HG02884 (cell line): ENCODE results near the gene CHD2.

ENCODE experiments used
- ATAC-seq: cut with Tn5 transposase; IDR thresholded peaks from one replicate; pipeline ENCODE4 v1.9.1; 2021; ENCODE audit warnings: mild to moderate bottlenecking, moderate library complexity; ENCODE audit not compliant: unreplicated experiment

Gene CHD2

GRCh38 chr15:92954578-92954977, 54.5 kb downstream of the CHD2 start:
- ATAC-seq = no peak

DNA sequence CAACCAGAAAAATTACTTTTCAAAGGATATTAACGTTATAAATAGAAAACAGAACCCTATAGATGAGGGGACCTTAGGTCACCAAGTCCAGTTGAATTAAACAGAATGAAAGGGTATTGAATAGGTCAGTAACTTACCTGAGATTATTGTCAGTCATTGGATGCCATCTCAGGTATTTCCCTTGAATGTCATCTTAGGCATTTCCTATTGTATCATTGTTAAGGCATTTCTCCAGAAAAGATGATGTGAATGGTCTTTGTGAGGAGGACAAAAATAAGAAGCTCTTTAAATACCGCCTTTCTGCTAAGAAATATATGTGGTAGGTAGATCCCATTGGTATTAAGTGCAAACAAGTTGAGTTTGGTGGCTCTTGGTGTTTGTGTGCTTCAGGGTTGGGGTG, 55.6 kb downstream of the CHD2 start:
- no peak for ATAC-seq

DNA sequence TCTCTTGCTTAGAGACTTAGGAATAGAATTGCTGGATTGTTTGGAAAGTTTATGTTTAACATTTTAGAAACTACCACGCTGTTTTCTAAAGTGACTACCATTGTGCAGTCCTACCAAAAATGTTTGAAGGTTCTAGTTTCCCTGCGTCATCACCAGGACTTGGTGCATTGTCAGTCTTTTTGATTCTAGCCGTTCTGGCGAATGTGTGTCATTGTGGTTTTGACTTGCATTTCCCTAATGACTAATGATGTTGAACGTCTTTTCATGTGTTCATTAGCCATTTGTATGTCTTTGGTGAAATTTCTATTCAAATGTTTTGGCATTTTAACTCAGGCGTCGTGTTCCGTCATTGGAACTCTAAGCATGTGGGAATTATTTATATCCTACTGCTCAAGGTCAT, 58.0 kb downstream of the CHD2 start:
- no peak for ATAC-seq

- no peak for ATAC-seq
Observed at GRCh38 chr15:92959219-92959618, 59.1 kb downstream of the CHD2 start.

GRCh38 chr15:92960996-92961681, 61.0 kb downstream of the CHD2 start:
- no peak for ATAC-seq

GRCh38 chr15:92962914-92963313, 62.8 kb downstream of the CHD2 start:
- no peak for ATAC-seq

DNA sequence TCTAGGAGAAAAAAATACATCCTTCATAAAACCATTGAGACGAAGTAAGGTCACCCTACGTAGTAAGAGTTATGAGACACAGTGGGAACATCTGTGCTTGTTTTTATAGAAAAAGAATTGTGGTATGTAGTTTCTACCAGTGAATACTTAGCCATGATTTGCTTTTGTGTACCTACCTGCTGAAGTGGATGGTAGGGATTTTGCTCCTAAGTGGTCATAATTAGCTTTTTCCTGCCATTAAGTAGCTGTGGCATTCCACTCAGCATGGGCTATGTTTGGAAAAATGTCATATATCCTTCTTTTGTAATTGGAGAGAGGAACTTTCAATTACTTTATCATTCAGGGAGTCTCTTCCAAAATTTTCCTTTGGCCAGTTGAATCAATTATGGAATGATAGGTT, 63.7 kb downstream of the CHD2 start:
- no peak for ATAC-seq

- ATAC-seq = no peak
Observed at GRCh38 chr15:92968926-92969651, 69.0 kb downstream of the CHD2 start.

DNA sequence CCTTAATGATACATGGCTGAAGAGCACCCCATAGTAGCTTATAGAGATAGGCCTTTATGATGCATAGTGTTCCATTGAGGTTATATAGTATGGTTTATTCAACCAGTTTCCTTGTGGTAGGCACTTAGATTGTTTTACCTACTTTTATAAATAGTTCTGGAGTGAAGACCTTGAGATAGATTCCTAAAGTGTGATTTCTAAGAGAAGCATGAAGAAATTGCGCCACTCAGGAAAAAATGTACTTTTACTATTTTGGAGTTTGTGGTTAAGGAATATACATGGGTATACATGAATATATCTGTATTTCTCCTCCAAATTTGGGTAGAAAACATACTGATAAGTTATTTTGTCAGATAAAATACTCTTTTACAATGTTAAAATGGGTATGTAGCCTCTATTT, 70.5 kb downstream of the CHD2 start:
- ATAC-seq = no peak

- ATAC-seq = no peak
Observed at GRCh38 chr15:92971081-92971480, 71.0 kb downstream of the CHD2 start.

DNA sequence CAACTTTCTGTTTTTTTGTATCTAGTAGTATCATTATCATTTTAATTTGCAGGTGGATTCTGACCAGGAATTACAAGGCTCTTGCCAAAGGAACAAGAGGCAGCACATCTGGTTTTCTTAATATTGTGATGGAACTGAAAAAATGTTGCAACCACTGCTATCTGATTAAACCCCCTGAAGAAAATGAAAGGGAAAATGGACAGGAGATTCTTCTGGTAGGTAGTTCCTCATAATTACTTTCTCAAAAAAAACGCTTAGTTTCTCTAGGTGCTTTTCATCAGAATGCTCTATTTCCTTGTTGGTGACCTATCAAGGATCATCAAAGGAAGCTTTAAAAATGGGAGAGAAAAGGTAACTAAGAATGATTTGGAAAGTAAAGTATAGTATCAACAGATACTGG, 71.6 kb downstream of the CHD2 start:
- ATAC-seq = no peak

DNA sequence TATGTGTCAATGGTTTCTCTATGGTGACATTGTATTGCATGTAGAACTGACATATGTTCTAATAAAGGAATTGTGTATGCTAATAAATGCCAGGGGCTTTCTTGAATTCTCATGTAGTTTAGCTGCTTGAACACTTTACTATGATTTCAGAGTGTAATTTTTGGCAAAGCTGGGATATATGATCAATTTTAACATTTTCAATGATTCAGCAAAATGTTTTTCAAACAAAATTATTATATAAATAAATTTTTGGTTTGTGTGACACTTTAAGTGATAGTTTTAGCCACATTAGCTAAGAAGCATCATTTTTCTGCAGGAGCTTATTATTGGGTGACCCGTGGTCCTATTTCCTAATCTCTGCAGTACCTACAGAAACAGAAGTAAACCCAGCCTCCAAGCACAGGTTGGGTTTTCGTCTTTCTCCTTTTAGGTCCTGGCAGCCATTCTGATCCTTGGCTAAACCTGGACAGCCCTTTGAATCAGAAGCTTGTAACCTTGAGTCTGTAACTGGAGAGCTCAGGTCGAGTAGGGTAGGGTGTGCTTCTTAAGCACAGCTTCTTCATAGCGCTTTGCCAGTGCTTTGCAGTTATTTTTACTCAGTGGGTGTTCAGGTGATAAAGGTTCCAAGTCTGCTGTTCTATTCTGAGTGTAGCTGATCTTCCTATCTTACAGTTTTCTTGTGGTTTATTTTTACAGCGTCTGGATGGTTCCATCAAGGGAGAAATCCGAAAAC, 74.2 kb downstream of the CHD2 start:
- ATAC-seq = no peak

DNA sequence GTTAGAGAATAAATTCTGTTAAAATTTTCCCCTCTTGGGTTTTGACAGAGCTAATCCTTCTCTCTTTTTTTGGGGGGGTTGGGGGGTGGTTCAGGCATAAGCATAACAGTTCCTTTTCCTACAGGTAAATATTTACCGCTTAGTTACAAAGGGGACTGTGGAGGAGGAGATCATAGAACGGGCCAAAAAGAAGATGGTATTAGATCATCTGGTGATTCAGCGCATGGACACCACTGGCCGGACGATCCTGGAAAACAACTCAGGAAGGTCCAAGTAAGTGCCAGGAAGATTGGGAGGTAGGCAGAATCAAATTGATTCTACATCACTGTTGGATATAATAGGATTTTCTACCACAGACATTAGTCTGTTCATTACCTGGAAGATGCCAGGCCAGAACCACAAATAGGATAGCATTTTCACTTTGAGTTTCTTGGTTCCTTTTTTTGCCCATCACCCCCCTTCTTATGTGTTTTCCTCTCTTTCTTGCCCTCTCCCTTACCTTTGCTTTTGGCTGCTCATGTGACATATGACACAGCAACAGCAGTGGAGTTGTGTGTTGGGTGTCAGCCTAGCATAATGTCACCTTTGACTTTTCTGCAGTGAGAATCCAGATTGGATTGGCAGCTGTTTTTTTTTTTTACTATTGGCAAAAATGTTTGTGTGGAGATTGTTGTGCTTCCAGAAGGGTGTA, 79.0 kb downstream of the CHD2 start:
- no peak for ATAC-seq

DNA sequence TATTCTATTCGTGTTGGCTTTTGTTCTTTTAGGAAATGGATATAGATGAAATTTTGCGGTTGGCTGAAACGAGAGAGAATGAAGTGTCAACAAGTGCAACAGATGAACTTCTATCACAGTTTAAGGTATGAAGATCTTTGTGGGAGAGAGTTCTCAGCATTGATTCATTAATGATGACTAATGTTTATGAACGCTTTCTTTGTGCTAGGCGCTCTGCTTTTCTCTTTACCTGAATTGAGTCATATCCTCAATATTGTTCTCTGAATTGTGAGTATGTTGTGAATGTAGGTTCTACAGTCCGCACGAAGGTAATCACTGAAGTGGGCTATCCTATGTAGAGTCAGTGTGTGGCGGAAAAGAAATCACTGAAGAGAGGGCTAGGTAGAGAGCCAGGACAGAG, 81.2 kb downstream of the CHD2 start:
- ATAC-seq = no peak

GRCh38 chr15:92984161-92984560, 84.0 kb downstream of the CHD2 start:
- ATAC-seq = no peak

DNA sequence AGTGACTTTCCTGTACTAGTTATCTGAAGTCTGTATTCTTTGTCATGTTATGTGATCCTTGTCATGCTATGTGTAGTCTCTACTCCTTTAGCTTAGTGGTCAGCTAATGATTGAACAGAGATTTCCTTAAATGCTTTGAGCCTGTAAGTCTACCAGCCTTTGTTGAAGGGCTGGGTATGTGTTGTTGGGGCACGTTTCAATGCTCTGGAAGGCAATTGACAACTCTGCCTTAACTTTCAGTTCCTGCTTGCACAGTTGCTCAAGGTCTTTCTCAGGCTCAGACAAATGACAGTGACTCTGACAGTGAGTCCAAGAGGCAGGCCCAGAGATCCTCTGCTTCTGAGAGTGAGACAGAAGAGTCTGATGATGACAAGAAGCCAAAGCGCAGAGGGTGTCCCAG, 89.3 kb downstream of the CHD2 start:
- ATAC-seq = no peak

DNA sequence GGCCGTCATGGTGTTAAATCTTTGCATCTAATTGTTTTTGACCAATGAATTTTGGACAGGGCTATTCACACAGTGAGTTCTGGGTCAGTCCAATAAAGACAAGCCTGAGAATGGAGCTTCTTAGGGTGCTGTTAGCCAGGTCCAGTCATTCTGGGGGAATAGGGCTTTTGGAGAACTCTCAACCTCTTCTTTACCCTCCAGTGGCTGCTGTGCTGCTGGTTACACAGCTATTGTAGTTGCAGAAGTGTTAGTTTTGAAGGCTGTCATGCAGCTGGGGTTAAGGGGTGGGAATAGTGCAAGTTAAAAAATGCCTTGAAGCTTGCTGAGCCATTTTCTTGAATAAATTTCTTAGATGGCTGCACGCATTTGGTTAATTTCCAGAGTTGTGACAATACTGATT, 89.9 kb downstream of the CHD2 start:
- ATAC-seq = no peak

- ATAC-seq = no peak
Observed at GRCh38 chr15:92992720-92993119, 92.6 kb downstream of the CHD2 start.

GRCh38 chr15:92997821-92998220, 97.7 kb downstream of the CHD2 start:
- ATAC-seq = no peak

DNA sequence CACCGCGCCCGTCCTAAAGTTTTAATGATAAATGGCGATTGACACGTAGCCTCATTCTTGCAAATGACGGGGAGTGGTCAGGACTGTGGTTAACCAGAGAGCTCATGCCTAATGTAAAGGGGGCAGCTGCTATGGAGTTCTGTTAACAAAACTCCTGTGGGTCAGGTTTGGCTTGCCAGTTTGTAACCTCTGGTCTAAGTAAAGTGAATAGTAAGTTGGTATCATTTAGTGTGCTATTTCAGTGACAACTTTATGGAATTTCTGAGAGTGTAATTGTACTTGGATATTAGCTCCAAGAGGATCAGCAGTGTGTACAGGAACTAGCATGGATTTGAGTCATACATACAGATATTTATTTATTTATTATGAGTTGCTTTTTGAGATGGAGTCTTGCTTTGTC, 101.0 kb downstream of the CHD2 start:
- ATAC-seq = no peak

- no peak for ATAC-seq
Observed at GRCh38 chr15:93001881-93002280, 101.8 kb downstream of the CHD2 start.
